GM12878 (cell line): ENCODE data around the gene CCL16.

Source experiments
- PAX5 ChIP-seq: IDR thresholded peaks from 2 replicates; pipeline ENCODE4 v1.6.1; 2011; ENCODE audit warnings: low read depth, low read length, borderline replicate concordance
- TF ChIP-seq, protein P1 (sequence below), 3 experiments: IDR thresholded peaks in 2 of 3; conservative IDR thresholded peaks in 1 of 3; 2 replicates each; pipeline ENCODE4 v1.5.1; 2011; ENCODE audit warnings: low read depth in 3 of 3, low read length in 3 of 3, mild to moderate bottlenecking in 3 of 3, control low read depth in 2 of 3, moderate library complexity in 2 of 3, inconsistent platforms in 1 of 3, mixed read lengths in 1 of 3; ENCODE audit not compliant: control insufficient read depth in 2 of 3, insufficient read depth in 1 of 3; ENCODE audit errors: extremely low read depth in 1 of 3
- TF ChIP-seq, protein P2 (sequence below): IDR thresholded peaks from 2 replicates; pipeline ENCODE4 v1.6.1; 2012; ENCODE audit warnings: mild to moderate bottlenecking, low read depth, low read length
- TF ChIP-seq, protein P3 (sequence below): fragments of 450-650 bp; IDR thresholded peaks from 2 replicates; pipeline ENCODE4 v1.6.1; 2014; ENCODE audit warnings: mild to moderate bottlenecking

GRCh38 chr17:35972945-35973332, 8.4 kb downstream of the CCL16 start:
- TF ChIP-seq, protein P1, sequence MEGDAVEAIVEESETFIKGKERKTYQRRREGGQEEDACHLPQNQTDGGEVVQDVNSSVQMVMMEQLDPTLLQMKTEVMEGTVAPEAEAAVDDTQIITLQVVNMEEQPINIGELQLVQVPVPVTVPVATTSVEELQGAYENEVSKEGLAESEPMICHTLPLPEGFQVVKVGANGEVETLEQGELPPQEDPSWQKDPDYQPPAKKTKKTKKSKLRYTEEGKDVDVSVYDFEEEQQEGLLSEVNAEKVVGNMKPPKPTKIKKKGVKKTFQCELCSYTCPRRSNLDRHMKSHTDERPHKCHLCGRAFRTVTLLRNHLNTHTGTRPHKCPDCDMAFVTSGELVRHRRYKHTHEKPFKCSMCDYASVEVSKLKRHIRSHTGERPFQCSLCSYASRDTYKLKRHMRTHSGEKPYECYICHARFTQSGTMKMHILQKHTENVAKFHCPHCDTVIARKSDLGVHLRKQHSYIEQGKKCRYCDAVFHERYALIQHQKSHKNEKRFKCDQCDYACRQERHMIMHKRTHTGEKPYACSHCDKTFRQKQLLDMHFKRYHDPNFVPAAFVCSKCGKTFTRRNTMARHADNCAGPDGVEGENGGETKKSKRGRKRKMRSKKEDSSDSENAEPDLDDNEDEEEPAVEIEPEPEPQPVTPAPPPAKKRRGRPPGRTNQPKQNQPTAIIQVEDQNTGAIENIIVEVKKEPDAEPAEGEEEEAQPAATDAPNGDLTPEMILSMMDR (IDR thresholded peaks at IDR 0.05 in 2 of 3, conservative IDR thresholded peaks at IDR 0.05 in 1 of 3; ENCODE audit: control insufficient read depth in 2 of 3, extremely low read depth in 1 of 3, insufficient read depth in 1 of 3, low read depth in 3 of 3, low read length in 3 of 3): no peak
- TF ChIP-seq, protein P2, sequence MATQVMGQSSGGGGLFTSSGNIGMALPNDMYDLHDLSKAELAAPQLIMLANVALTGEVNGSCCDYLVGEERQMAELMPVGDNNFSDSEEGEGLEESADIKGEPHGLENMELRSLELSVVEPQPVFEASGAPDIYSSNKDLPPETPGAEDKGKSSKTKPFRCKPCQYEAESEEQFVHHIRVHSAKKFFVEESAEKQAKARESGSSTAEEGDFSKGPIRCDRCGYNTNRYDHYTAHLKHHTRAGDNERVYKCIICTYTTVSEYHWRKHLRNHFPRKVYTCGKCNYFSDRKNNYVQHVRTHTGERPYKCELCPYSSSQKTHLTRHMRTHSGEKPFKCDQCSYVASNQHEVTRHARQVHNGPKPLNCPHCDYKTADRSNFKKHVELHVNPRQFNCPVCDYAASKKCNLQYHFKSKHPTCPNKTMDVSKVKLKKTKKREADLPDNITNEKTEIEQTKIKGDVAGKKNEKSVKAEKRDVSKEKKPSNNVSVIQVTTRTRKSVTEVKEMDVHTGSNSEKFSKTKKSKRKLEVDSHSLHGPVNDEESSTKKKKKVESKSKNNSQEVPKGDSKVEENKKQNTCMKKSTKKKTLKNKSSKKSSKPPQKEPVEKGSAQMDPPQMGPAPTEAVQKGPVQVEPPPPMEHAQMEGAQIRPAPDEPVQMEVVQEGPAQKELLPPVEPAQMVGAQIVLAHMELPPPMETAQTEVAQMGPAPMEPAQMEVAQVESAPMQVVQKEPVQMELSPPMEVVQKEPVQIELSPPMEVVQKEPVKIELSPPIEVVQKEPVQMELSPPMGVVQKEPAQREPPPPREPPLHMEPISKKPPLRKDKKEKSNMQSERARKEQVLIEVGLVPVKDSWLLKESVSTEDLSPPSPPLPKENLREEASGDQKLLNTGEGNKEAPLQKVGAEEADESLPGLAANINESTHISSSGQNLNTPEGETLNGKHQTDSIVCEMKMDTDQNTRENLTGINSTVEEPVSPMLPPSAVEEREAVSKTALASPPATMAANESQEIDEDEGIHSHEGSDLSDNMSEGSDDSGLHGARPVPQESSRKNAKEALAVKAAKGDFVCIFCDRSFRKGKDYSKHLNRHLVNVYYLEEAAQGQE: no peak
- TF ChIP-seq, protein P3, sequence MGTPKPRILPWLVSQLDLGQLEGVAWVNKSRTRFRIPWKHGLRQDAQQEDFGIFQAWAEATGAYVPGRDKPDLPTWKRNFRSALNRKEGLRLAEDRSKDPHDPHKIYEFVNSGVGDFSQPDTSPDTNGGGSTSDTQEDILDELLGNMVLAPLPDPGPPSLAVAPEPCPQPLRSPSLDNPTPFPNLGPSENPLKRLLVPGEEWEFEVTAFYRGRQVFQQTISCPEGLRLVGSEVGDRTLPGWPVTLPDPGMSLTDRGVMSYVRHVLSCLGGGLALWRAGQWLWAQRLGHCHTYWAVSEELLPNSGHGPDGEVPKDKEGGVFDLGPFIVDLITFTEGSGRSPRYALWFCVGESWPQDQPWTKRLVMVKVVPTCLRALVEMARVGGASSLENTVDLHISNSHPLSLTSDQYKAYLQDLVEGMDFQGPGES: no peak
- no peak for TF ChIP-seq PAX5
